Endothelial cell (in vitro differentiated cells): ENCODE measurements around the gene DUSP6. TPM values are rescaled to one million over a fixed set of nuclear protein-coding genes. Genes with fewer than 3 reads are reported as not detected.

ENCODE experiments used
- DNase-seq: peaks from one replicate; pipeline ENCODE4 v3.0.0; 2021; ENCODE audit warnings: low spot score
- H3K27ac Mint-ChIP-seq: one replicate; pipeline ENCODE4 v1.8.0; 2021; ENCODE audit warnings: mixed read lengths, inconsistent platforms; ENCODE audit not compliant: unreplicated experiment
- H3K27me3 Mint-ChIP-seq: one replicate; pipeline ENCODE4 v1.8.0; 2021; ENCODE audit warnings: mild to moderate bottlenecking, moderate library complexity, mixed read lengths, inconsistent platforms; ENCODE audit not compliant: unreplicated experiment
- H3K36me3 Mint-ChIP-seq: one replicate; pipeline ENCODE4 v1.8.0; 2021; ENCODE audit warnings: mild to moderate bottlenecking, low read depth, mixed read lengths, inconsistent platforms; ENCODE audit not compliant: unreplicated experiment
- H3K4me1 Mint-ChIP-seq: one replicate; pipeline ENCODE4 v1.8.0; 2021; ENCODE audit warnings: mild to moderate bottlenecking, mixed read lengths, inconsistent platforms; ENCODE audit not compliant: unreplicated experiment
- H3K4me3 Mint-ChIP-seq: one replicate; pipeline ENCODE4 v1.8.0; 2021; ENCODE audit warnings: mild to moderate bottlenecking, mixed read lengths, inconsistent platforms; ENCODE audit not compliant: unreplicated experiment
- H3K9me3 Mint-ChIP-seq: one replicate; pipeline ENCODE4 v1.8.0; 2021; ENCODE audit warnings: mixed read lengths, inconsistent platforms; ENCODE audit not compliant: unreplicated experiment
- total RNA-seq: library from RNA; stranded (reverse); fragmentation: NEBNext Ultra II Directional; extraction: Animal tissue kit (Norgen Biotek cat#: 25700); gene quantifications from one replicate; pipeline ENCODE4 v1.2.1, GENCODE V29; 2021; ENCODE audit not compliant: unreplicated experiment
- TF ChIP-seq, protein P1 (sequence below): fragments of 200-600 bp; sonication (generic); IDR thresholded peaks from one replicate; pipeline ENCODE4 v1.5.0; 2021; ENCODE audit warnings: antibody characterized with exemption; ENCODE audit not compliant: unreplicated experiment

The DUSP6 gene
- total RNA-seq, 1 donor from 2014 or later, result 232 TPM

DNA sequence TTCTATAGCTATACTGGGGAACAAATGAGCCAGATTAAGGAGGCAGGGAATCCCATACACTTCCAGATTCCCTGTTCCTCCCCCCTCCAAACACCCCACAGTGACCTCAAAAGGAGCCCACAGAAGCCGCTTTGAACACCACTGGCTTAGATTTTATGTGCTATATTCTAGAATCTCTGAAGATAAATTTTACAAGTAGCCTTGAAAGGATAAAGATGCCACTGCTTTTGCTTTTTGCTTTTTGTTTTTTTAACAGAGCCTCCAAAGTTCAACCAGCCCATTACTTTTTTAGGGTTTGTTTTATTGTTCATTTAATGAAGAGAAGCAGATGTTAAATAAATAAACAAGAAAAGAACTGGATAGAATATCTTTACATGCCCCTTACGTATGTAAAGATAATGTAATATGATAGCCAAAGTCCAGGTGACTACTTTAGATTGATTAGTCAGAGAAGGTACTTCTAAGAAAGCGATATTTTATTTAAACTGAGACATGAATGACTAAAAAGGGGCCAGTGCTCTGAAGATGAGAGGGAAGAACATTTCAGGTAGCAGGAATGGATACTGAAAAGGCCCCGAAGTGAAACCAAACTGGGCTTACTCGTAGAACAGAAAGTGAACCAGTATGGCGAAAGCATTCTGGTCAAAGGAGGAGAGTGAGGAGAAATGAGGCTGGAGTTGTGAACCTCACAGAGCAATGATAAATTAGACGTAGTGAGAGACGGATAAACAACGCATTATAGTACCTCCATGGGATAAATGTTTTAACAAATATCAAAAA is 44.6 kb downstream of the DUSP6 start:
- H3K4me3 Mint-ChIP-seq, result no peak overlapping the region
- no peak for DNase-seq

DNA sequence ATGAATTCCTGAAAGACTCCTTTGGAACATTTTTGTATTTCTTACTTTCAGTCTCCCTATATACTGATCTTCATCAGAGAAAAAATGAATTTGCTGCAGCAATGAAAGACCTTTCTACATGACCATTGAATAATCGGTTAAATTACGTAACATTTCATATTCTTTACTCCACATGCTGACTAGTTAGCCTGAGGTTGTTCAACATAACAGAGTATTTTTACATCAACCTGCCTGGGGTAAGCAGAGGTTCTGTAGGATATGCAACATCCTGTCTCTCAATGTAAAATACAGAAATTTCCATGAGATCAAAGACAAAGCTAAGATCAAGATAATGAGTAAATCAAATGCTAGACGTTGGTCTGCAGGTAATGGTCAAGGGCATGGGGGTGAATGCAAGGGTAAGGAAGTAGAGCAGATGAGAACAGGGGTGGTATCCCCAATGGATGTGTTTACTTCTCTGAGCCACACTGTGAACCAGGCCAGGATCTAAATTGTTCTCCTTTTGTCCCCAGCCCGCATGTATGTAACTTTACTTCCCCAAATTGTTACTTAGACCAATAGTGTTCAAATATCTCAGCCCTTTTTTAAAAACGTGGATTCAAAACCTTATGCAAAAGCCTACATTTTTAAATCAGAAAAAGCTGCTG is 45.4 kb downstream of the DUSP6 start:
- Mint-ChIP-seq H3K4me3 (no peak overlapping the region), H3K36me3 (no peaks in the 10 kb centered on the region), H3K9me3 (no peaks in the 10 kb centered on the region), H3K4me1 (peaks cover 10% of the 10 kb centered on the region), H3K27me3 (peaks cover 6% of the 10 kb centered on the region), H3K27ac (no peak overlapping the region)
- no peak for DNase-seq
- TF ChIP-seq, protein P1, sequence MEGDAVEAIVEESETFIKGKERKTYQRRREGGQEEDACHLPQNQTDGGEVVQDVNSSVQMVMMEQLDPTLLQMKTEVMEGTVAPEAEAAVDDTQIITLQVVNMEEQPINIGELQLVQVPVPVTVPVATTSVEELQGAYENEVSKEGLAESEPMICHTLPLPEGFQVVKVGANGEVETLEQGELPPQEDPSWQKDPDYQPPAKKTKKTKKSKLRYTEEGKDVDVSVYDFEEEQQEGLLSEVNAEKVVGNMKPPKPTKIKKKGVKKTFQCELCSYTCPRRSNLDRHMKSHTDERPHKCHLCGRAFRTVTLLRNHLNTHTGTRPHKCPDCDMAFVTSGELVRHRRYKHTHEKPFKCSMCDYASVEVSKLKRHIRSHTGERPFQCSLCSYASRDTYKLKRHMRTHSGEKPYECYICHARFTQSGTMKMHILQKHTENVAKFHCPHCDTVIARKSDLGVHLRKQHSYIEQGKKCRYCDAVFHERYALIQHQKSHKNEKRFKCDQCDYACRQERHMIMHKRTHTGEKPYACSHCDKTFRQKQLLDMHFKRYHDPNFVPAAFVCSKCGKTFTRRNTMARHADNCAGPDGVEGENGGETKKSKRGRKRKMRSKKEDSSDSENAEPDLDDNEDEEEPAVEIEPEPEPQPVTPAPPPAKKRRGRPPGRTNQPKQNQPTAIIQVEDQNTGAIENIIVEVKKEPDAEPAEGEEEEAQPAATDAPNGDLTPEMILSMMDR, result no peak

More for the DNA sequence above, 44.6 kb downstream of the DUSP6 start:
- Mint-ChIP-seq H3K27me3 (peaks cover 6% of the 10 kb centered on the region), H3K9me3 (no peaks in the 10 kb centered on the region), H3K4me1 (peaks cover 10% of the 10 kb centered on the region), H3K36me3 (no peaks in the 10 kb centered on the region), H3K27ac (no peak overlapping the region)
- TF ChIP-seq, protein P1, result no peak

DNA sequence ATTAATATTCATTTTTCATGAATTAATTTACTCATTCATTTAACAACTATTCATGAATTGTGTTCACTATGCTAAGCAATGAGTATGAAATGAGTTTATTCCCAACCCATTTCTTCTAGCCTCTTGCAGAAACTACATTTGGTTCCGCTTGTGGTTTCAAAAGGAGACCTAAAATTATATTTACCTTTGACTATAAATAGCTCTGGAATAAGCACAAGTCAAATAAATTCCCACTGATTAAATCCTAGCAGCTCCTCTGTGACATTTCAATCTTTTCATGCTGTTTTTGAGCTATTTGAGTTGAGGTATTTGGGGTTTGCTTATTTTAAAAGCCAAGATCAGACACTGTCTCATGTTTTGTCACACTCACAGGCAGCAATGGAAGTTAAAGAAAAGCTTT is 46.9 kb downstream of the DUSP6 start:
- no peak for DNase-seq
- TF ChIP-seq, protein P1, result no peak
- Mint-ChIP-seq H3K27ac (no peak overlapping the region), H3K27me3 (peaks cover 6% of the 10 kb centered on the region), H3K36me3 (no peaks in the 10 kb centered on the region), H3K4me1 (peaks cover 10% of the 10 kb centered on the region), H3K9me3 (no peaks in the 10 kb centered on the region), H3K4me3 (no peak overlapping the region)

DNA sequence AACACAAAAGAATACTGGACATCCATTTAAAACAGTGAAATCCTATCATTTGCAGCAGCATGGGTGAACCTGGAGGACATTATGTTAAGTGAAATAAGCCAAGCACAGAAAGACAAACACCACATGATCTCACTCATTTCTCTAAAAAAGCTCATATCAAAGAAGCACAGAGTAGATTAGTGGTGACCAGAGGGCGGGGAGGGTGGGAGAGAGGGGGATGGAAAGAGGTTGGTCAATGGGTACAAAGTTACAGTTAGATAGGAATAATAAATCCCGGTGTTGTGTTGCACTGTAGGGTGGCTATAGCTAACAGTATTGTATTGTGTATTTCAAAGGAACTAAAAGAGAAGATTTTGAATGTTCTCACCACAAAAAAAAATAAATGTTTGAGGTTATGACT is 52.4 kb downstream of the DUSP6 start:
- H3K36me3 Mint-ChIP-seq, result no peaks in the 10 kb centered on the region
- H3K4me1 Mint-ChIP-seq, result no peaks in the 10 kb centered on the region
- no peaks in the 10 kb centered on the region for H3K9me3 Mint-ChIP-seq
- H3K27ac Mint-ChIP-seq, result no peak overlapping the region
- peaks cover 3% of the 10 kb centered on the region for H3K27me3 Mint-ChIP-seq
- H3K4me3 Mint-ChIP-seq, result no peak overlapping the region
- DNase-seq, result no peak
- TF ChIP-seq, protein P1, result no peak

DNA sequence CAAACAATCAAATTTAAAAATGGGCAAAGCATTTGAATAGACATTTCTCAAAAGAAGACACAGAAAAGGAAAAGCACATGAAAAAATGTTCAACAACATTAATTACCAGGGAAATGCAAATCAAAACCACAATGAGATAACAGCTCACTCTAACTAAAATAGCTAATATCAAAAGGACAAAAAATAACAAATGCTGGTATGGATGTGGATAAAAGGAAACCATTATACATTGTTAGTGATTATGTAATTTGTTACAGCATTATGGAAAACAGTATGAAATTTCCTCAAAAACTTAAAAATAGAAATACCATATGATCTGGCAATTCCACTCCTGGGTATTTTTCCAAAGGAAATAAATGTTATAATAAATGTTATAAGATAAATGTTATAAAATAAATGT is 52.9 kb downstream of the DUSP6 start:
- H3K36me3 Mint-ChIP-seq, result no peaks in the 10 kb centered on the region
- no peak for DNase-seq
- H3K9me3 Mint-ChIP-seq, result no peaks in the 10 kb centered on the region
- H3K4me1 Mint-ChIP-seq, result no peaks in the 10 kb centered on the region
- no peak overlapping the region for H3K27ac Mint-ChIP-seq
- H3K27me3 Mint-ChIP-seq, result peaks cover 2% of the 10 kb centered on the region
- TF ChIP-seq, protein P1, result no peak
- no peak overlapping the region for H3K4me3 Mint-ChIP-seq
